Neural cell (in vitro differentiated cells): Measurements from ENCODE around the gene KNL1.

Source experiments
- EP300 ChIP-seq: fragments of 450-650 bp; conservative IDR thresholded peaks from 2 replicates; pipeline ENCODE4 v1.6.1; 2014; ENCODE audit warnings: antibody characterized with exemption, mild to moderate bottlenecking, moderate library complexity; ENCODE audit not compliant: poor library complexity, severe bottlenecking
- EZH2 ChIP-seq: fragments of 200-600, 300-800 bp; shearing (Covaris generic), sonication (generic); IDR thresholded peaks from 2 replicates; pipeline ENCODE4 v1.6.1; 2014; ENCODE audit warnings: antibody characterized with exemption, low read length, borderline replicate concordance, mild to moderate bottlenecking; ENCODE audit not compliant: insufficient read depth, poor library complexity, severe bottlenecking
- POLR2AphosphoS5 ChIP-seq: IDR thresholded peaks from 2 replicates; pipeline ENCODE4 v1.6.1; 2012
- RAD21 ChIP-seq: fragments of 450-650 bp; conservative IDR thresholded peaks from 2 replicates; pipeline ENCODE4 v1.6.1; 2014; ENCODE audit warnings: antibody characterized with exemption, mild to moderate bottlenecking, moderate library complexity
- TAF1 ChIP-seq: IDR thresholded peaks from 2 replicates; pipeline ENCODE4 v1.6.1; 2012; ENCODE audit warnings: low read depth
- TF ChIP-seq, protein P1 (sequence below): IDR thresholded peaks from 2 replicates; pipeline ENCODE4 v1.6.1; 2012; ENCODE audit warnings: borderline replicate concordance
- TF ChIP-seq, protein P2 (sequence below): fragments of 450-650 bp; IDR thresholded peaks from 2 replicates; pipeline ENCODE4 v1.5.1; 2014; ENCODE audit warnings: antibody characterized with exemption, mild to moderate bottlenecking, moderate library complexity; ENCODE audit not compliant: poor library complexity, severe bottlenecking

DNA sequence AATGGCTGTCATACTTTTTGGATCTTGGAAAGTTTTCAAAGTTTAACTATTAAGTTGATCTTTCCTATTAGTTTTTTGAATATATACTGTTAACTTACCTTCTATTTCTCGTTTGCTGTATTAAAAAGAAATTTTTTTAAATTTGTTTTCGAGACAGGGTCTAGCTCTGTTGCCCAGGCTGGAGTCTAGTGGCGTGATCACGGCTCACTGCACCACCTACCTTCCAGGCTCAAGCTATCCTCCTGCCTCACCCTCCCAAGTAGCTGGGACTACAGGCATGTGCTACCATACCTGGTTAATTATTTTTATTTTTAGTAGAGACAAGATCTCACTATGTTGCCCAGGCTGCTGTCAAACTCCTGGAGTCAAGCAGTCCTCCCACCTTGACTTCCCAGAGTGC, 4.6 kb downstream of the KNL1 start:
- TF ChIP-seq, protein P1, sequence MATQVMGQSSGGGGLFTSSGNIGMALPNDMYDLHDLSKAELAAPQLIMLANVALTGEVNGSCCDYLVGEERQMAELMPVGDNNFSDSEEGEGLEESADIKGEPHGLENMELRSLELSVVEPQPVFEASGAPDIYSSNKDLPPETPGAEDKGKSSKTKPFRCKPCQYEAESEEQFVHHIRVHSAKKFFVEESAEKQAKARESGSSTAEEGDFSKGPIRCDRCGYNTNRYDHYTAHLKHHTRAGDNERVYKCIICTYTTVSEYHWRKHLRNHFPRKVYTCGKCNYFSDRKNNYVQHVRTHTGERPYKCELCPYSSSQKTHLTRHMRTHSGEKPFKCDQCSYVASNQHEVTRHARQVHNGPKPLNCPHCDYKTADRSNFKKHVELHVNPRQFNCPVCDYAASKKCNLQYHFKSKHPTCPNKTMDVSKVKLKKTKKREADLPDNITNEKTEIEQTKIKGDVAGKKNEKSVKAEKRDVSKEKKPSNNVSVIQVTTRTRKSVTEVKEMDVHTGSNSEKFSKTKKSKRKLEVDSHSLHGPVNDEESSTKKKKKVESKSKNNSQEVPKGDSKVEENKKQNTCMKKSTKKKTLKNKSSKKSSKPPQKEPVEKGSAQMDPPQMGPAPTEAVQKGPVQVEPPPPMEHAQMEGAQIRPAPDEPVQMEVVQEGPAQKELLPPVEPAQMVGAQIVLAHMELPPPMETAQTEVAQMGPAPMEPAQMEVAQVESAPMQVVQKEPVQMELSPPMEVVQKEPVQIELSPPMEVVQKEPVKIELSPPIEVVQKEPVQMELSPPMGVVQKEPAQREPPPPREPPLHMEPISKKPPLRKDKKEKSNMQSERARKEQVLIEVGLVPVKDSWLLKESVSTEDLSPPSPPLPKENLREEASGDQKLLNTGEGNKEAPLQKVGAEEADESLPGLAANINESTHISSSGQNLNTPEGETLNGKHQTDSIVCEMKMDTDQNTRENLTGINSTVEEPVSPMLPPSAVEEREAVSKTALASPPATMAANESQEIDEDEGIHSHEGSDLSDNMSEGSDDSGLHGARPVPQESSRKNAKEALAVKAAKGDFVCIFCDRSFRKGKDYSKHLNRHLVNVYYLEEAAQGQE, result no peak
- TF ChIP-seq, protein P2, sequence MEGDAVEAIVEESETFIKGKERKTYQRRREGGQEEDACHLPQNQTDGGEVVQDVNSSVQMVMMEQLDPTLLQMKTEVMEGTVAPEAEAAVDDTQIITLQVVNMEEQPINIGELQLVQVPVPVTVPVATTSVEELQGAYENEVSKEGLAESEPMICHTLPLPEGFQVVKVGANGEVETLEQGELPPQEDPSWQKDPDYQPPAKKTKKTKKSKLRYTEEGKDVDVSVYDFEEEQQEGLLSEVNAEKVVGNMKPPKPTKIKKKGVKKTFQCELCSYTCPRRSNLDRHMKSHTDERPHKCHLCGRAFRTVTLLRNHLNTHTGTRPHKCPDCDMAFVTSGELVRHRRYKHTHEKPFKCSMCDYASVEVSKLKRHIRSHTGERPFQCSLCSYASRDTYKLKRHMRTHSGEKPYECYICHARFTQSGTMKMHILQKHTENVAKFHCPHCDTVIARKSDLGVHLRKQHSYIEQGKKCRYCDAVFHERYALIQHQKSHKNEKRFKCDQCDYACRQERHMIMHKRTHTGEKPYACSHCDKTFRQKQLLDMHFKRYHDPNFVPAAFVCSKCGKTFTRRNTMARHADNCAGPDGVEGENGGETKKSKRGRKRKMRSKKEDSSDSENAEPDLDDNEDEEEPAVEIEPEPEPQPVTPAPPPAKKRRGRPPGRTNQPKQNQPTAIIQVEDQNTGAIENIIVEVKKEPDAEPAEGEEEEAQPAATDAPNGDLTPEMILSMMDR, result no peak
- no peak for TF ChIP-seq EZH2
- no peak for TF ChIP-seq POLR2AphosphoS5
- TF ChIP-seq EP300, result no peak
- no peak for TF ChIP-seq TAF1
- no peak for TF ChIP-seq RAD21
